NCI-H128 (cell line): ENCODE results near the gene RAPGEF2.

Experiments
- DNase-seq: peaks from one replicate; lab custom pipeline; 2025; ENCODE audit not compliant: unreplicated experiment; lab: John Stamatoyannopoulos, UW

Gene RAPGEF2

GRCh38 chr4:159190651-159191050 lies 87.8 kb downstream of the RAPGEF2 start:
- DNase-seq = no peak

- DNase-seq = no peak
Measured at GRCh38 chr4:159191989-159192388, 89.1 kb downstream of the RAPGEF2 start.

- no peak for DNase-seq
Measured at GRCh38 chr4:159193046-159193620, 90.3 kb downstream of the RAPGEF2 start.

GRCh38 chr4:159195361-159195769 lies 92.5 kb downstream of the RAPGEF2 start:
- no peak for DNase-seq

- DNase-seq = no peak
Measured at GRCh38 chr4:159197260-159197884, 94.5 kb downstream of the RAPGEF2 start.

GRCh38 chr4:159197885-159198269 lies 95.0 kb downstream of the RAPGEF2 start:
- no peak for DNase-seq

GRCh38 chr4:159199826-159200225 lies 96.9 kb downstream of the RAPGEF2 start:
- DNase-seq = no peak

GRCh38 chr4:159201168-159201567 lies 98.3 kb downstream of the RAPGEF2 start:
- no peak for DNase-seq

- no peak for DNase-seq
Measured at GRCh38 chr4:159204566-159204965, 101.7 kb downstream of the RAPGEF2 start.

- no peak for DNase-seq
Measured at GRCh38 chr4:159205466-159205865, 102.6 kb downstream of the RAPGEF2 start.

- DNase-seq = no peak
Measured at GRCh38 chr4:159206427-159206871, 103.6 kb downstream of the RAPGEF2 start.

- DNase-seq = no peak
Measured at GRCh38 chr4:159209249-159209648, 106.4 kb downstream of the RAPGEF2 start.

GRCh38 chr4:159210975-159211374 lies 108.1 kb downstream of the RAPGEF2 start:
- DNase-seq = no peak

GRCh38 chr4:159212675-159213293 lies 109.9 kb downstream of the RAPGEF2 start:
- no peak for DNase-seq

- peak; percentile 9 for DNase-seq
Measured at GRCh38 chr4:159216834-159217233, 114.0 kb downstream of the RAPGEF2 start.

- DNase-seq = no peak
Measured at GRCh38 chr4:159219862-159220261, 117.0 kb downstream of the RAPGEF2 start.

- no peak for DNase-seq
Measured at GRCh38 chr4:159220353-159220752, 117.5 kb downstream of the RAPGEF2 start.

- DNase-seq = no peak
Measured at GRCh38 chr4:159221280-159221679, 118.4 kb downstream of the RAPGEF2 start.

- no peak for DNase-seq
Measured at GRCh38 chr4:159222043-159222552, 119.2 kb downstream of the RAPGEF2 start.

GRCh38 chr4:159224408-159224807 lies 121.5 kb downstream of the RAPGEF2 start:
- no peak for DNase-seq

GRCh38 chr4:159227378-159227777 lies 124.5 kb downstream of the RAPGEF2 start:
- DNase-seq = no peak

- DNase-seq = no peak
Measured at GRCh38 chr4:159227984-159228383, 125.1 kb downstream of the RAPGEF2 start.
